ENCODE data around the gene TMEM50A. TPM values are rescaled to one million over a fixed set of nuclear protein-coding genes. Genes with fewer than 3 reads are reported as not detected.

Gene TMEM50A
- total and polyA plus RNA-seq, 9 of the 15 experiments (the other 6 are each of a cell fraction or from before 2014, with no cell fraction given), result 43.7 to 195 (median 137) TPM

GRCh38 chr1:25338188-25338981 is at the start of gene TMEM50A (continued):
- TF ChIP-seq EZH2 (IDR thresholded peaks at IDR 0.05; ENCODE audit: borderline replicate concordance, low read depth, low read length) (no peak), E2F8 (IDR thresholded peaks at IDR 0.05; ENCODE audit: low read depth, partially characterized antibody) (peak; percentile 50), ZNF707 (CRISPR knock-in tag; conservative IDR thresholded peaks at IDR 0.05) (no peak), ATF1 (CRISPR knock-in tag; IDR thresholded peaks at IDR 0.05) (no peak), ATF1 (tag; IDR thresholded peaks at IDR 0.05) (peak; percentile 65), PML (IDR thresholded peaks at IDR 0.05; ENCODE audit: low read length) (peak; percentile 64), SUPT5H (IDR thresholded peaks at IDR 0.05) (peak; percentile 94), ZKSCAN8 (CRISPR knock-in tag; IDR thresholded peaks at IDR 0.05) (no peak), NFIX (CRISPR knock-in tag; IDR thresholded peaks at IDR 0.05; ENCODE audit: low read depth) (no peak), MNT (conservative IDR thresholded peaks at IDR 0.05) (peak; percentile 75 to 90), SLC30A9 (CRISPR knock-in tag; IDR thresholded peaks at IDR 0.05) (no peak), ZNF316 (IDR thresholded peaks at IDR 0.05) (peak; percentile 31; the same call in 1 of the 2 replicates), EHMT2 (IDR thresholded peaks at IDR 0.05) (no peak), HNRNPUL1 (IDR thresholded peaks at IDR 0.05; ENCODE audit: low read length) (no peak), DNMT1 (IDR thresholded peaks at IDR 0.05) (no peak), ARHGAP35 (IDR thresholded peaks at IDR 0.05; ENCODE audit: partially characterized antibody) (no peak), IRF9 (tag; IDR thresholded peaks at IDR 0.05) (no peak), CHD1 (IDR thresholded peaks at IDR 0.05; ENCODE audit: low read length) (no peak), ZBTB26 (CRISPR knock-in tag; IDR thresholded peaks at IDR 0.05) (no peak), PREB (CRISPR knock-in tag; IDR thresholded peaks at IDR 0.05) (no peak), ZNF143 (CRISPR knock-in tag; IDR thresholded peaks at IDR 0.05) (no peak), CBX2 (IDR thresholded peaks at IDR 0.05; ENCODE audit: insufficient read depth, low read length, poor library complexity, severe bottlenecking) (no peak), HDAC2 (IDR thresholded peaks at IDR 0.05) (peak; percentile 82; the same call in 1 of the 2 replicates)
